HG03039 (cell line): ENCODE results near the gene GALNTL6.
"Not testable (repeated sequence)": the region's sequence is repeated elsewhere in the genome, so short reads cannot be mapped to it uniquely, and the experiment has no call there.

Experiments
- ATAC-seq: cut with Tn5 transposase; IDR thresholded peaks from one replicate; pipeline ENCODE4 v1.9.1; 2021; ENCODE audit warnings: mild to moderate bottlenecking, moderate library complexity; ENCODE audit not compliant: unreplicated experiment

GALNTL6 gene

DNA sequence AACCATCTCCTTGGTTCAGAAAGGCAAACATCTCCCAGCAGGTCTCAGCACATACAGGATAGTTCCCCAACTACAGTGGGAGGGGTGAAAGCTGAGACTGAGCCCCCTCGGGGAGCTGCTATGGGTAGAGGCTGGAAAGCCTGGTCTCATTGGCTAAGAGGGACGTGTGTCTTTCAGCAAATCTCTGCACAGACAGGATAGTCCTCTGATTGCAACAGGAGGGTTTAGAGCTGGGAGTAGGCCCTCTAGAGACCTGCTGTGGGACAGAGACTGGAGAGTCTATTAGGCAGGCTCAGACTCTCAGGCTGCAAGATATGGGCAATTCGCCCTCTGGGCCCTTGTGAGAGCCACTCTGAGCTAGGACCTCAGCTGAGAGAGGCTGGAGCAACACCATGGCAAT is 1083.8 kb downstream of the GALNTL6 start:
- ATAC-seq: no peak

DNA sequence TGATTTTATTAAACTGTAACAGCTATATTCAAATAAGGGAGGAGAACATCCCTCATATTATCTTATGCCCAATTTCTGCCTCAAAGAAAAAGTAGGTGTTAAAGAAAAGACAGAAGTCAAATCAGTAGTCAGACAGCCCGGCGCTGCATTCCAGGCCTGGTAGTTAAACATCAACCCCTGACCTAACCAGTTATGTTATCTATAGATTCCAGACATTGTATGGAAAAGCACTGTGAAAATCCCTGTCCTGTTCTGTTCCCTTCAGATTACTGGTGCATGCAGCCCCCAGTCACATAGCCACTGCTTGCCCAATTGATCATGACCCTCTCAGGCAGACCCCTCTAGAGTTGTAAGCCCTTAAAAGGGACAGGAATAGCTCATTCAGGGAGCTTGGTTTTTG is 1085.5 kb downstream of the GALNTL6 start:
- ATAC-seq: no peak

DNA sequence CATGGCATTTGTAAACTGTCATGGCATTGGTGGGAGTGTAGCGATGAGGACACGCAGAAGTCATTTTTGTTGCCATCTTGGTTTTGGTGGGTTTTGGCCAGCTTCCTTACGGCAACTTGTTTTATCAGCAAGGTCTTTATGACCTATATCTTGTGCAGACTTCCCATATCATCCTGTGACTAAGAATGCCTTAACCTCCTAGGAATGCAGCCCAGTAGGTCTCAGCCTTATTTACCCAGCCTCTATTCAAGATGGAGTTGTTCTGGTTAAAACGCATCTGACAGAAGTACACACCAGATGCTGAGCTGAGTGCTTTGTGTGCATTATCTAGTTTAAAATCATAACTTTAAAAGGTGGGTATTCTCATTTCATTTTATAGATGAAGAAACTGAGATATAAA is 1086.7 kb downstream of the GALNTL6 start:
- ATAC-seq: no peak

DNA sequence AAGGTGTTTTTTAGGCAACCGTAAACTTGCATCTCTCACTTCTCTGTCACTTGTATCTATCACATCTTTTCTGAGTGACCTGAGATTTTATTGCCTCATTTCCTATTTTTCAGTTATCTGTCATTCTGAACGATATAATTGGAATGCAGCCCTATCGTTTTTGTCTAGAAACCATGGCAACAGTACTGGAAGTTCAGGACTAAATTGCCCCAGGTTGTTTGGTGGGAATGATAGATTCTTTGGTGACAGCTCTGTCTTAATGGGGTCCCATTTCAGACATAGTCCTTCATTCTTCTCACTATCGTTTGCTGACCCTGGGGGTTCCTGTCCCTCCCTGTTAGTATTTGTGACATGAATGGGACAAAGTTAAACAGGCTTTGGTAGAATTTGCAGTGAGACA is 1087.7 kb downstream of the GALNTL6 start:
- ATAC-seq: no peak

DNA sequence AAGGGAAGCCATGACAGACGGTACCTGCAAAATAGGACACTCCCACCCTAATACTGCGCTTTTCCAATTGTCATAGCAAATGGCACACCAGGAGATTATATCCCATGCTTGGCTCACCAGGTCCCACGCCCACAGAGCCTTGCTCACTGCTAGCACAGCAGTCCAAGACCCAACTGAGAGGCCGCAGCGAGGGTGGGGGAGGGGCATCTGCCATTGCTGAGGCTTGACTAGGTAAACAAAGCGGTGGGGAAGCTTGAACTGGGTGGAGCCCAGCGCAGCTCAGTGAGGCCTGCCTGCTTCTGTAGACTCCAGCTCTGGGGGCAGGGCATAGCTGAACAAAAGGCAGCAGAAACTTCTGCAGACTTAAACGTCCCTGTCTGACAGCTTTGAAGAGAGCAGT is 1099.3 kb downstream of the GALNTL6 start:
- ATAC-seq: not testable (repeated sequence)

DNA sequence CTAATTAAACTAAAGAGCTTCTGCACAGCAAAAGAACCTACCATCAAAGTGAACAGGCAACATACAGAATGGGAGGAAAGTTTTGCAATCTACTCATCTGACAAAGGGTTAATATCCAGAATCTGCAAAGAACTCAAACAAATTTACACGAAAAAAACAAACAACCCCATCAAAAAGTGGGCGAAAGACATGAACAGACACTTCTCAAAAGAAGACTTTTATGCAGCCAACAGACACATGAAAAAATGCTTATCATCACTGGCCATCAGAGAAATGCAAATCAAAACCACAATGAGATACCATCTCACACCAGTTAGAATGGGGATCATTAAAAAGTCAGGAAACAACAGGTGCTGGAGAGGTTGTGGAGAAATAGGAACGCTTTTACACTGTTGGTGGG is 1104.2 kb downstream of the GALNTL6 start:
- ATAC-seq: not testable (repeated sequence)

DNA sequence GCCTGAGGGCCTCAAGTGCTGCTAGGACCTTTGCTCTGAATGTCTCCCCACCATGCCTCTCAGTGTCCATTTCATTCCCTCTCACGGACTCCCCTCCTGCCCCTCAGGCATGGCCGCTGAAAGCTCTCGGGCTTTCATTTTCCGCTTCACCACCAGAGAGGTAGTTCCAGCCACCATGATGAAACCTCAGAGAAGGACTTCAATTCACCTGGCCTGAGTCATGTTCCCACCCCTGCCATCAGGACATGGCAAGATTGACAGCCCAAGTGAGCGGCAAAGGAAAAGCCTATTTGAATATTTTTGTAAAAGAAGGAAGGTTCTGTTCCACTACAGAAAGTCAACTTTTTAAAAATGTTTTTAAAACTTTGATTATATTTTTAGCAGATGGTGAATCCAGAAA is 1106.1 kb downstream of the GALNTL6 start:
- no peak for ATAC-seq

DNA sequence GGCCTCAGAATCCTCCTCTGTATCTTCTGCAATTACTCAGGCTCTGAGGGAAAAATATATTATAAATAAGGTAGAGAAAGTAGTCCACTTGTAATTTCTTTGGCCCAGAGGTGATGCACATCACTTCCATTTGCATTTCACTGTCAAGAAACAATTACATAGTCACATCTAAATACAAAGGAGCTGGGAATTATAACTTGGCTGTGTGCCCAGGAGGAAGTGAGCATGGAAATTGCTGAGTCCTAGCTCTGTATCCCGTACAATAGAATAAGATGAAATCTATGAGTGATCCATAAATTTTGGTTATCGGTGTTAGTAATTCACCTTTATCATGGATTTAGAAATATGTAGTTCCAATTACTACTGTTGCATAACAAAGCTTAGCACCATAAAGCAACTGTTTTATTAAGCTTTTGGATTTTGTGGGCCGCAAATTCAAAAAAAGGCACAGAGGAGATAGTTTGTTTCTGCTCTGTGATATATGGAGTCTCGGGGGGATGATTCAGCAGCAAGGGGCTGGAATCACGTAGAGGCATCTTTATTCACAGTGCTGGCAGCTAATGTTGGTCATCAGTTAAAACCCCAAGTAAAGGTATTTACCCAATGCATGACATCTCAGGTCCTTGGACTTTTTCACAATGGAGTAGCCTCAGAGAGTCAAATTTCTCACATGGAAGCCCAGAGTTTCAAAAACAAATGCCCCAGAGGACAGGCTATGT is 1114.1 kb downstream of the GALNTL6 start:
- no peak for ATAC-seq

DNA sequence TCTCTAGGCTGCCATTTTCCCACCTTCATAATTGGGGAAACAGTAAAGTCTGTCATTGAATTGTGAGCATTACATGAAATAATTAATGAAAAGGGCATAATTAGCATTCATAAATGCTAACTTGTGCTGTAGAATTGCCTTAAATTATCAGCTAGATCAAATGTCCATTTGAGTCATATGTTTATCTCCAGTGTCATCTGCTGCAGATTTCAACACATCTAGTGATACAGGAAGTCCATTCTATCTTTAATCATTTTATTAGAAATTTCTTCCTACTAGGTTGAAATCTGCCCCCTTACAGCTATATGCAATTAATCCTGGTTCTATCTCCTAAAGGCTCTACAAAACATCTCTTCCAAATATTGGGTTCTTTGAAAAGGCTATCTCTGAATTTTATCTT is 1115.1 kb downstream of the GALNTL6 start:
- ATAC-seq: no peak

DNA sequence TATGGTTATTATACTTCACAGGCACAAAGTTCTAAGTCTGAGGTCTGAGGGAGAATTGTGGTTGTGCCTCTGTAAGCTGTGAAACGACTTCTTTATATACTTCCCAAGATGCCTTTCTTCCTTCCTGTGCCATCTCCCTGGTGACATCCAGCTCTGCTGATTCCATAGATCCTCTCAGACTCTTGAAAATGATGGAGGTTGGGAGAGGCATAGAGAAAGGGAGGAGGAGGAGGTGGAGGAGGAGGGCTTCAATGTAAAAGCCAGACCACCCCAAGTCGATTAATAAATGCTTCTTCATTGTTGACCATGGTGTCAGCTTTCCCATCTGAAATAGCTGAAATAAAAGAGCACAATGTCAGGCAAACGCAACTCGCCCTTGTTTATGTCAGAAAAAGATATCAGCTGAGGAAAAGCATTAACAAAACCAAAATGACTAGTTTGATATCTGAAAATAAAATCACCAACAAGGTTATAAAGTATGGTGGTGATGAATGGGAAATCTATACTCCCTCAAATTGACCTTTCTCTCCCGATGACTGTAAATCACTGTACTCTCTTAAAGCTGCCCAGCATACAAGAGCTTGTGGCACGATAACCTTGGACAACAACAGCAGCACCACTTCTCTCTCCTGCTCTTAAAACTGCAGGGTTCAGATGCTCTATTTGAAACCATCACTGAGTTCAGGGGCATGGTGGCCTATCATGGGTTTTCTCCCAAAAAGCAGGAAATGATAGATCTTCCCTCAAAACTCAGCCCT is 1125.0 kb downstream of the GALNTL6 start:
- ATAC-seq: no peak

DNA sequence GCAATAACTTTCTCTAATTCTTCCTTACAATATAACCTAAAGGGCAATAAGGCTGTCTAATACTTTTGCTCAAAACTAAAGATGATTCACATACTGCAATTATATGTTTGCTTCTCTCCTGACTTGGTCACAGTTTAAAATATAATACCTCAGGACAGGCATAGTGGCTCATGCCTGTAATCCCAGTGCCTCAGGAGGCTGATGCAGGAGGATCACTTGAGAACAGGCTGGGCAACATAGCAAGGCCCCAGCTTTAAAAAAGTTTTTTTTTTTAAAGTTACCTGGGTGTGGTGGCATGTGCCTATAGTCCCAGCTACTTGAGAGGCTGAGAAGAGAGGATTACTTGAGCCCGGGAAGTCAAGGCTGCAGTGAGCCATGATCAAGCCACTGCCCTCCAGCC is 1125.7 kb downstream of the GALNTL6 start:
- ATAC-seq: no peak

DNA sequence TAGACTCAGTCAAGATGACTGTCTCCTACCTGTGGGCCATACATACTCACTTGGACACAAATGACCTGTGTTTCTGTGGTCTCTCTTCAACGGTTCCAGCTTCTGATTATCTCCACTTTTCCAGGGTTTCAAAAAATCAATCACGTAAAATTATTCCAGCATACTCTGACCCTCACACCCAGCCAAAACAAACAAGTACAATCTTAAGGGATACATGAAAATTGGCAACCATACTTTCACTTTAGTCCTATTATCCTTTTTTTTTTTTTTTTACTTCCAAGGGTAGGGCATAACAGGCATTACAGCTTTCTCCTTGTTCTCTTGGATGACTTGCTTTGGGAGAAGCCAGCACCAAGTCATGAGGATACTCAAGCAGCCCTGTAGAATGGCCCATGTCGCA is 1129.6 kb downstream of the GALNTL6 start:
- no peak for ATAC-seq

DNA sequence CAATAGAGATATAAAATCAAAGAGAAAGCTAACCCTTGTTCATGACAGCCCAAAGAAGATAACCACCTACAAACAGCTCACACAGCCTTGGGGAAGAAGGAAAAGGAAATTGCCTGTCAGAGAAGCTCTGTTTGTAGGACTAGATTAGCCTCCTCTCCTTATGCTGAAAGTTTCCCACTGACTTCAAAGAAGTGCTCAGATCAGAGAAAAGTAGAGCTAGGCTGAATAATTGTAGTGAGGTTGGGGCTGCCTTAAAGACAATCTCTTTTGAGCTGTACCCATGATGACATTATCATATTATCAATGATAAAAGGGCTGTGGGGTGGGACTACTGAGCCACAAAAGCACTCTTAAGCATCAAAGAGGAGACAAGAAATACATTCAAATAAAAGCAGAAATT is 1132.4 kb downstream of the GALNTL6 start:
- no peak for ATAC-seq

DNA sequence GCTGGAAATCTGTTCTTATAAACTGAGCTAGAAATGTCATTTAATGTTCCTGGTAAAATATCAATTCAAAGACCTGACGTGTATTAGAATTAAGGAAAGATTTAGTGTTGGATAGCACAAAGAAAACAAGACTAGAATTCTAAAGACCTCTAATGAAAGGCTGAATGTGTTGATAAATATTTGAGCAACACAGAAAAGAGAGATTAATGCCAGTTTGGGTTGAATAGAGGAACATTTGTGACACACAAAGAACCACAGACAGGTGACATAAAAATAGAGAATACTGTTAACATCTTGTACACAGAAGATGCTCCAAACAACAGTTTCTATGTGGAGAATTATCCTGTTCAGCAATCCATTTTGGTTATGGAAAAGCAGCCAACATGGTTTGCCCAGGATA is 1133.3 kb downstream of the GALNTL6 start:
- ATAC-seq: no peak

DNA sequence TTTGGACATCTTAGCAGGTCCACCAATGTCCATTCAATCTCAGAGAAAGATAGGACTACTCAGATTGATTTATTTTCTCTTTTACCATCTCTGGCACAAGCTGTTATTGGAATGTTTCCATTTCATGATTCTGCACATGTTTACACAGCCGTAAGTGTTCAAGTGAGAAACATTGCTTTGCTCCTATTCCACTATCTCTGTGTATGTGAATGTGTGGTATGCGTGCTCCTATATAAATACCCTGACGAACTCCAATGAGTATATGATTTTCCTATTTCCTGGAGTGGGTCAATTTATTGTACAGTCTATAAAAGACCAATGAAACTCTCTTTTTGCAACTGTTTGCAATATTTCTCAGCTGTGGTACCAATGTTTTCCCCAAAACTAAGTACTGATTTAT is 1134.4 kb downstream of the GALNTL6 start:
- ATAC-seq: no peak

DNA sequence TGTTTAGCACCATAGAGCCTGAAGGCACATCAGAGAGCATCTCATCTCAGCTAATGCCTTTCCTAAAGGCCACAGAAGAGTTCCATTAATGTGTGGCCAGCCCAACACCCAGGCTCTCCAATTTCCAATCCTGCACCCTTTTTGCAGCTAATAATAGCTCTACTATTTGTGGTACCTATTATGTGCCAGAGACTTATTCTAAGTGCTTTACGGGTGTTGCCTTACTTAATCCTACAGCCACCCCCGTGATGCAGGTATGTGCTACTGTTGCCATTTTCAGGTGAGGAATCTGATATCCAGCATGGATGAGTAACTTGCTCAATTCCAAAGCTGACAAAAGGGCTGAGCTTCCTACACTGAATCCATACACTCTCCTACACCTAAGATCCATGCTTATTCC is 1137.8 kb downstream of the GALNTL6 start:
- ATAC-seq: no peak

DNA sequence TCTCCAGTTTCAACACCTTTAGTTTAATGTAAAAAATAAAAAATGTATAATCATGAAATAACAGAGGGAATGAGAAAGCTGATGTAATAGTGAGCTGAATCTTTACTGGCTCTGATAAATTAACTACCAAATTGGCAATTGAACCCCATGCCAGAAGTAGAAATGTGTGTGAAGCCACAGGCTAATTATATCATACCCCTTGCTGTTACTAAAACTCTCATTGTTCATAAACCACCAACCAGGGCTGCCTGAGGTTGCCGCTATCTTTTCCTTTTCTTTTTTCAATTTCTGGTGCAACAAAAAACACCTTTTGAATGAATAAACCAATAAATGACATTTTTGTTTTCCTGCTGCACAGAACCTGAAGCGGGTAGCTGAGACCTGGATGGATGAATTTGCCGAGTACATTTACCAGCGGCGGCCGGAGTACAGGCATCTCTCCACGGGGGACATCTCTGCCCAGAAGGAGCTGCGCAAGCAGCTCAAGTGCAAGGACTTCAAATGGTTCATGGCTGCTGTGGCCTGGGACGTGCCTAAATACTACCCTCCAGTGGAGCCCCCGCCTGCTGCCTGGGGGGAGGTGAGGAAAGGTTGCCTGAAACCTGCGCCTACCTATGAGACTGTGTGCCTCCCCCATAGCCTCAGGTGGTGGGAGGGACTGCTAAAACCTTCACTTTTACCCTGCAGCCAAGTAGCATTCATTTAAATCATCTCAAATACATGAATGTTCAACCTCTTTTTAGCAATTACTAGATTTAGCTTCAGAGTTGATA is 1138.7 kb downstream of the GALNTL6 start:
- ATAC-seq: no peak

DNA sequence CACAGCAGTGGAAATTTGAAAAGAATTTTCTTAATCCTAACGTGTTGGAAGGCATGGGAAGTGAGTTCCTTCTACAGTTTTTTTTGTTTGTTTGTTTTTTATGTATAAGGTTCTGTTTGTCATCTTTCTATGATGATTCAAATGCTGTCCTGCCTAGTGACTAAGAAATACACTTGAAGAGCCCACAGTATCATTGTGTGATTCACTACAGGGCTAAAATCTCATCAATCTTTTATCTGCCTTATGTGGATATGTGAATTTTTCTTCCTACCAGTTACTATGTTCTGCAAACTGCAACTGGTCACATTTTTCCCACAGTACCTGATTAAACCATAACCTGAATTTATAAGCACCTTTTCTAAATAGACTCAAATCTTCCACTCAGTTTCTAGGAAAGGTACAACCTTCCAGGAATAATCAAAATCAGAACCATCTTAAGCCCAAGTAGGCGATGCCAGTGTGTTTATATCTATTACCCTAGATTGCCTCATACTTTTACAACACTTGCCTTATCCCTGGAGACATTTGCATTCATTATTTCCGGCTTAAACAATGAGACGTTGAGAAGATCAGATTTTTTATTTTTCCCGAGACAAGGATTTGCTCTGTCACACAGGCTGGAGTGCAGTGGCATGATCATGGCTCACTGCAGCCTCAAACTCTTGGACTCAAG is 1140.8 kb downstream of the GALNTL6 start:
- ATAC-seq: no peak

DNA sequence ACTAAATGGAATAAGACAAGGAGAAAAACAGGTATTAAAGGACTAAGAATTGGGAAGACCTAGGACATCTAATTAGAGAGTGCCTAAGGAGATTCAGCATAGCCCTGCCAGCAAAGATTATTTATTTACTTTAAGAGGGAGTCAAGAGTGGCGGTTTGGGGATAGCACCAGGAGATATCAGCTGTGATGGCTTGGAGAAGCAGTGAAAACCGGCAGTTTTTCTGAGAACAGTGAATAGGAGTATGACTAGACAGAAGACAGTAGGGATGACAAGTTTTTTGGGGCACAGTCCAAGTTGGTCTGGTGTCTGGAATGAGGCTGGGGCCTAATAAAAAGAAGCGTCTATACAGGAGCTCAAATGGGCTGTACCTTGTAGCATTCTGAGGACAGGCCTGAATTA is 1143.1 kb downstream of the GALNTL6 start:
- not testable (repeated sequence) for ATAC-seq

DNA sequence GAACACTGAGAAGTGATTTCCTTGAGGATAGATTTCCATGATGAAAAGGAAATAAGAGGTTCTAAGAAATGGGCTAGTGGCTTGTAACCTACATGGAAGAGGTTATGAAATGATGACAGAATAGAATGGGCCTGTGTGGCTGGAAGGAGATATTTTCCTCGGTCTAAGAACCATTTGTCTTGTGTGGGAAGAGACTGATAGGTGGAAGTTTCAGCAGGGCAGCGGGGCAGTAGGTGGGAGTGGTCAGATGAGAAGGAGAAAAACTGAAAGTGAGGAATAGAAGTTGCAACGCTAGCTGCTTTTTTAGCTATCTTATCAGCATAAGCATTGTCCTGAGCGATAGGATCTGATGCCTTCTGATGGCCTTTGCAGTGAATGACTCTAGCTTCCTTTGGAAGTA is 1144.0 kb downstream of the GALNTL6 start:
- no peak for ATAC-seq
